AG04450 (cell line): ENCODE data around the gene PTGIS. TPM values are rescaled to one million over a fixed set of nuclear protein-coding genes. Genes with fewer than 3 reads are reported as not detected.

Source experiments
- CTCF ChIA-PET: fragments of 300-600, 350-600 bp; formaldehyde crosslinking; extraction: SDS; loops from one replicate; lab custom pipeline; 2022; ENCODE audit warnings: antibody characterized with exemption, inconsistent platforms; lab: Charles Lee
- POLR2A ChIA-PET: fragments of 350-600 bp; formaldehyde crosslinking; extraction: SDS; loops from one replicate; lab custom pipeline; 2021; ENCODE audit warnings: antibody characterized with exemption, inconsistent platforms; lab: Yijun Ruan, JAX
- DNase-seq: peaks from one replicate; pipeline ENCODE4 v3.0.0-alpha.2; 2011; ENCODE audit warnings: low read depth, low spot score
- H3K27ac ChIP-seq: one replicate; pipeline ENCODE4 v1.5.1; 2012; ENCODE audit warnings: low read depth, low read length, control low read depth
- H3K27me3 ChIP-seq: one replicate; pipeline ENCODE4 v1.6.0; 2012; ENCODE audit warnings: low read length; ENCODE audit not compliant: control insufficient read depth, insufficient read depth
- H3K4me3 ChIP-seq: 2 replicates; pipeline ENCODE4 v1.5.1; 2011; ENCODE audit warnings: mild to moderate bottlenecking, low read depth, low read length, control low read depth
- H3K9me3 ChIP-seq: 2 replicates; pipeline ENCODE4 v1.5.1; 2012; ENCODE audit warnings: low read length; ENCODE audit not compliant: control insufficient read depth, insufficient read depth
- CTCF ChIP-seq: IDR thresholded peaks from 2 replicates; pipeline ENCODE4 v1.5.1; 2011; ENCODE audit warnings: low read depth, low read length, control low read depth, inconsistent platforms
- polyA plus RNA-seq: library from polyadenylated mRNA; depleted of rRNA; stranded (reverse); fragments of >200 nt; gene quantifications from 2 replicates; pipeline ENCODE4 v1.2.3, GENCODE V29; 2011

PTGIS gene
- polyA plus RNA-seq, 1 experiment = 8.1 TPM

DNA sequence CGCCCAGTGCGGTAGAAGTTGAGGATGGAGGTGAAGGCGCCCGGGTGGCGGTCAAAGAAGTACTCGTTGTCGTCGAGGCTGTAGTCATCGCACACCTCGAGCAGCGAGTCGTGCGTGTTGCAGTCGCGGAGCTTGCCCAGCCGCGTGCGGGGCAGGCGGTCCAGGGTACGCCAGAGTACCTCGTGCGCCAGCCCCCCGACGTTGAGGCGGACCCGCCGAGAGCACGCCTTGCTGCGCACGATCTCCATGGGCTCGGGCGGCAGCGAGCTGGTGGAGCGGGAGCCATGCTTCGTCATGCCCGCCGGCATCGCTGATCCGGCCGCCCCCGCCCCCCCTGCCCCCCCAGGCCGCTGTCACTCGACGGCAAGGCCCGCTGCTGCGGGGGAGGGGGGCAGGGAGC, 85.8 kb downstream of the PTGIS start:
- no peak for TF ChIP-seq CTCF
- ChIA-PET POLR2A (interaction anchor here (0.5 kb wide), 1 partner anchor 174 kb away, joined by 3 read pairs; no protein-coding TSS in a partner anchor), CTCF (no interaction called here)
- Histone ChIP-seq H3K27ac (no peak overlapping the region), H3K4me3 (no peak overlapping the region), H3K9me3 (peaks cover 4% of the 10 kb centered on the region; the same call in 1 of the 2 replicates), H3K27me3 (peaks cover 50% of the 10 kb centered on the region)
- no peak for DNase-seq

- no peak overlapping the region for H3K27ac ChIP-seq
Observed at GRCh38 chr20:49481116-49481515, 86.8 kb downstream of the PTGIS start.

DNA sequence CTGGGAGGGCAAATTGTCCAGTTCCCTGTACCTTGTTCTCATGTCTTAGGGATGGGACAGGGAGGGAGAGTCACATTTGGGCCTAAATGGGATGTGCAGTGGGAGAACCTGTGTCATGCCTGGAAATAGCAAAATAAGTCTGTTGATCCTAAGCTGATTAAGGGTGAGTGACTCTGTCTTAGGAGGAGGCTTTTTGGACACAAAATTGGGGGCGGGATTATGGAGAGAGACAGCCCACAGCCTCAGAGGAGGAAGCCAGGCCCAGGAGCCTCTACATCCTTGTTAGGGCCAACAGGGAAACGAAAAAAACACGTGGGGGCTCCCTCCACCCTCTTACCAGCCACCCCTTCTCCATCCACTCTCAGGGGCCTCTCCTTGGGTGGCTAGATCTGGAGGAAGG, 87.7 kb downstream of the PTGIS start:
- Histone ChIP-seq H3K4me3 (no peak overlapping the region), H3K27me3 (peaks cover 38% of the 10 kb centered on the region), H3K9me3 (peaks cover 4% of the 10 kb centered on the region; the same call in 1 of the 2 replicates), H3K27ac (no peak overlapping the region)
- DNase-seq = no peak
- POLR2A ChIA-PET = no interaction called here
- CTCF ChIA-PET = no interaction called here
- no peak for TF ChIP-seq CTCF

More at GRCh38 chr20:49481116-49481515, 86.8 kb downstream of the PTGIS start:
- Histone ChIP-seq H3K4me3 (no peak overlapping the region), H3K27me3 (peaks cover 40% of the 10 kb centered on the region), H3K9me3 (peaks cover 4% of the 10 kb centered on the region; the same call in 1 of the 2 replicates)
- ChIA-PET POLR2A (no interaction called here), CTCF (no interaction called here)
- DNase-seq = no peak
- no peak for TF ChIP-seq CTCF

- H3K9me3 ChIP-seq = peaks cover 4% of the 10 kb centered on the region; the same call in 1 of the 2 replicates
- TF ChIP-seq CTCF = no peak
- ChIA-PET POLR2A (no interaction called here), CTCF (no interaction called here)
- no peak overlapping the region for H3K4me3 ChIP-seq
- no peak overlapping the region for H3K27ac ChIP-seq
- peaks cover 39% of the 10 kb centered on the region for H3K27me3 ChIP-seq
- no peak for DNase-seq
Observed at GRCh38 chr20:49479785-49480184, 88.2 kb downstream of the PTGIS start.

- TF ChIP-seq CTCF = no peak
- POLR2A ChIA-PET = no interaction called here
- Histone ChIP-seq H3K4me3 (no peak overlapping the region), H3K9me3 (peaks cover 4% of the 10 kb centered on the region; the same call in 1 of the 2 replicates), H3K27me3 (peaks cover 37% of the 10 kb centered on the region), H3K27ac (no peak overlapping the region)
- CTCF ChIA-PET = no interaction called here
- DNase-seq = no peak
Observed at GRCh38 chr20:49478754-49479689, 88.9 kb downstream of the PTGIS start.
